Heart right ventricle (tissue), 16 donors: ENCODE data around the gene C3orf18. TPM values are rescaled to one million over a fixed set of nuclear protein-coding genes. Genes with fewer than 3 reads are reported as not detected.
A peak's percentile ranks its signal among the peaks of the same experiment; 100 is the strongest.

ENCODE experiments used
- ATAC-seq, 8 donors: fragments of 200-7000 bp; cut with Tn5 transposase; one replicate each; pipeline ENCODE4 v1.9.1; 2020; ENCODE audit warnings: mild to moderate bottlenecking in 8 of 8, moderate library complexity in 8 of 8, moderate number of reproducible peaks in 1 of 8
- DNase-seq, 2 donors: peaks; one replicate each; pipeline ENCODE4 v3.0.0-alpha.2; 2020
- H3K27ac ChIP-seq, 10 donors: fragments of 200-600 bp; sonication (generic) in 2 of 10; one replicate each; pipeline versions ENCODE4 v1.5.0 to v1.8.0; 2020 to 2022; ENCODE audit warnings: mild to moderate bottlenecking in 3 of 10
- H3K27me3 ChIP-seq, 7 donors: fragments of 200-600 bp; one replicate each; pipeline ENCODE4 v1.8.0; 2021 to 2022; ENCODE audit warnings: mild to moderate bottlenecking in 2 of 7
- H3K36me3 ChIP-seq, 9 donors: fragments of 200-600 bp; sonication (generic) in 1 of 9; one replicate each; pipeline versions ENCODE4 v1.5.0 to v1.8.0; 2020 to 2022; ENCODE audit warnings: mild to moderate bottlenecking in 2 of 9
- H3K4me1 ChIP-seq, 9 donors: fragments of 200-600 bp; sonication (generic) in 1 of 9; one replicate each; pipeline versions ENCODE4 v1.5.0 to v1.8.0; 2020 to 2022; ENCODE audit warnings: mild to moderate bottlenecking in 4 of 9
- H3K4me3 ChIP-seq, 10 donors: fragments of 200-600 bp; sonication (generic) in 2 of 10; one replicate each; pipeline versions ENCODE4 v1.5.0 to v1.8.0; 2020 to 2022; ENCODE audit warnings: mild to moderate bottlenecking in 7 of 10, moderate library complexity in 2 of 10
- H3K9me3 ChIP-seq, 11 donors: fragments of 200-600 bp in 10 of 11; sonication (generic) in 2 of 11; one replicate each; pipeline versions ENCODE4 v1.5.0 to v1.8.0; 2013 to 2022; ENCODE audit warnings: mild to moderate bottlenecking in 2 of 11, control low read depth in 1 of 11, moderate library complexity in 1 of 11
- CTCF ChIP-seq, 9 donors: fragments of 200-600 bp; sonication (generic) in 2 of 9; IDR thresholded peaks; one replicate each; pipeline versions ENCODE4 v1.5.0 to v1.8.0; 2021 to 2022; ENCODE audit warnings: antibody characterized with exemption in 9 of 9, mild to moderate bottlenecking in 5 of 9, moderate library complexity in 1 of 9
- WGBS, 2 donors: extraction: QIAGEN DNeasy Blood & Tissue Kit; methylation state at CpG; one replicate each; pipeline ENCODE4 v1.1.7; 2013; ENCODE audit warnings: inconsistent platforms in 1 of 2; 5-methylcytosine and 5-hydroxymethylcytosine counted together
- intact Hi-C, 10 donors: fragments of 100-400 bp; cut with DNase I; formaldehyde crosslinking; loops; one replicate each; pipeline versions ENCODE4 v1.11.1 to v1.14.2; 2022
- polyA plus RNA-seq, 2 donors: library from polyadenylated mRNA; stranded (reverse); fragments of 200-250 nt; gene quantifications; one replicate each; pipeline ENCODE4 v1.2.3, GENCODE V29; 2013
- total RNA-seq, 10 donors: library from RNA; stranded (reverse); fragmentation: NEBNext Ultra II Directional in 3 of 10; extraction: Animal tissue kit (Norgen Biotek cat#: 25700) in 3 of 10; gene quantifications; one replicate each; pipeline versions ENCODE4 v1.2.1 to v1.2.4, GENCODE V29; 2021 to 2023
- donor health status: Arrhythmogenic right ventricular cardiomyopathy.
- donor health status: ischemic (EF 13 %, LVEDD 7.1; RV severe dilation, severe dysfunction).
- donor health status: healthy with polysubstance abuse.
- donor health status: DM: no; HTN: yes; CAD: no.
- donor health status: DM: no; HTN: no; CAD: no.
- donor health status: ischemic (EF 25% LVEDD 6.9; RV normal size, moderate dysfunction).
- donor health status: ischemic (EF 25% LVEDD 5.7; RV mildly dilated, moderate dysfunction).
- donor health status: healthy.
- donor health status: DM: yes; HTN: yes; CAD: no.
- donor health status: Ischemic cardiomyopathy.
- donor health status: ischemic (EF 35%, LVEDD 5.7; RV mildly dilated, moderate dysfunction).
- donor health status: nonischemic (EF 11% LVEDD 7.7; RV severe dilation, severe dysfunction).
- donor health status: DM: yes; HTN: yes; CAD: no.
- donor health status: PGD.
- donor health status: ischemic (EF 29% LVEDD 5.4; RV normal size, mild dysfunction).
- donor health status: nonischemic (EF 23%, LVEDD 6.1; RV moderate dilation, normal function).

Gene C3orf18
- total and polyA plus RNA-seq, 12 donors = 19.9 to 49.9 (median 41.1) TPM

- no peak overlapping the region for H3K4me3 ChIP-seq
- ATAC-seq (peak in 1 of 8 donors; percentile 16), DNase-seq (peak in 1 of 2 donors; percentile 23)
- H3K27ac ChIP-seq = peak overlapping the region; percentile 93 to 99 (median 98)
- H3K4me1 ChIP-seq = peaks cover 30 to 66% (median 62%) of the 10 kb centered on the region in 9 donors
- TF ChIP-seq CTCF (IDR thresholded peaks at IDR 0.05) = no peak
- WGBS, 2 donors = 68 to 70% methylated on average over 9 of the region's 9 CpGs
- H3K27me3 ChIP-seq = no peaks in the 10 kb centered on the region
- H3K36me3 ChIP-seq = peaks cover 0 to 17% (median 3%) of the 10 kb centered on the region in 9 donors
- H3K9me3 ChIP-seq = no peaks in the 10 kb centered on the region
- intact Hi-C loops = loop anchor here in 1 of 10 donors (2.0 kb wide), 1 partner anchor 15 kb away; no protein-coding TSS in a partner anchor
Measured at GRCh38 chr3:50600141-50600753, 32.7 kb upstream of the C3orf18 start.

GRCh38 chr3:50599716-50600118 lies 32.2 kb upstream of the C3orf18 start:
- H3K4me3 ChIP-seq = no peak overlapping the region
- H3K27ac ChIP-seq = peak overlapping the region; percentile 93 to 99 (median 98)
- intact Hi-C loops = loop anchor here in 1 of 10 donors (2.0 kb wide), 1 partner anchor 15 kb away; no protein-coding TSS in a partner anchor
- ATAC-seq (peak in 3 of 8 donors; percentile 0 to 4 (median 1)), DNase-seq (peak in 1 of 2 donors; percentile 13)
- H3K4me1 ChIP-seq = peaks cover 27 to 60% (median 56%) of the 10 kb centered on the region in 9 donors
- no peak for TF ChIP-seq CTCF (IDR thresholded peaks at IDR 0.05)
- no peaks in the 10 kb centered on the region for H3K9me3 ChIP-seq
- WGBS, 2 donors = 67 to 82% methylated on average over 1 of the region's 1 CpG
- H3K27me3 ChIP-seq = no peaks in the 10 kb centered on the region
- peaks cover 0 to 12% (median 3%) of the 10 kb centered on the region in 9 donors for H3K36me3 ChIP-seq

GRCh38 chr3:50599115-50599715 lies 31.7 kb upstream of the C3orf18 start:
- H3K4me1 ChIP-seq = peaks cover 24 to 56% (median 52%) of the 10 kb centered on the region in 9 donors
- H3K27me3 ChIP-seq = no peaks in the 10 kb centered on the region
- no peak for TF ChIP-seq CTCF (IDR thresholded peaks at IDR 0.05)
- DNase-seq (peak in 1 of 2 donors; percentile 15), ATAC-seq (no peak)
- intact Hi-C loops = no loop called here
- H3K4me3 ChIP-seq = no peak overlapping the region
- H3K36me3 ChIP-seq = peaks cover 0 to 7% (median 1%) of the 10 kb centered on the region in 9 donors
- H3K9me3 ChIP-seq = no peaks in the 10 kb centered on the region
- H3K27ac ChIP-seq = peak overlapping the region; percentile 93 to 99 (median 98)
- 71 to 74% methylated on average over 6 of the region's 6 CpGs for WGBS, 2 donors

- H3K27me3 ChIP-seq = no peaks in the 10 kb centered on the region
- no peak for TF ChIP-seq CTCF (IDR thresholded peaks at IDR 0.05)
- H3K36me3 ChIP-seq = peaks cover 0 to 3% (median 0%) of the 10 kb centered on the region in 9 donors
- H3K4me3 ChIP-seq = no peak overlapping the region
- intact Hi-C loops = no loop called here
- DNase-seq = no peak
- 35 to 41% methylated on average over 2 of the region's 2 CpGs for WGBS, 2 donors
- H3K27ac ChIP-seq = no peak overlapping the region
- H3K9me3 ChIP-seq = no peaks in the 10 kb centered on the region
- ATAC-seq = no peak
- peaks cover 6 to 52% (median 32%) of the 10 kb centered on the region in 9 donors for H3K4me1 ChIP-seq
Measured at GRCh38 chr3:50594253-50594785, 26.8 kb upstream of the C3orf18 start.
